Ovary (tissue), 3 donors: Measurements from ENCODE around the gene CABP2.
"Not testable (repeated sequence)": the region's sequence is repeated elsewhere in the genome, so short reads cannot be mapped to it uniquely, and the experiment has no call there.

Experiments used
- EP300 ChIP-seq: sonication (generic); formaldehyde crosslinking; IDR thresholded peaks from one replicate; pipeline ENCODE4 v1.6.1; 2017; ENCODE audit warnings: antibody characterized with exemption
- POLR2A ChIP-seq: fragments of 450-650 bp; IDR thresholded peaks from one replicate; pipeline ENCODE4 v1.6.1; 2017; ENCODE audit warnings: antibody characterized with exemption, mild to moderate bottlenecking, moderate library complexity
- TF ChIP-seq, protein P1 (sequence below), 3 donors: fragments of 450-650 bp in 2 of 3; fragments of 200-600 bp in 1 of 3; IDR thresholded peaks; one replicate each; pipeline versions ENCODE4 v1.5.1 to v1.8.0; 2016 to 2022; ENCODE audit warnings: antibody characterized with exemption in 3 of 3, mild to moderate bottlenecking in 1 of 3
- donor health status: DM: no; HTN: no; CAD: no.

DNA sequence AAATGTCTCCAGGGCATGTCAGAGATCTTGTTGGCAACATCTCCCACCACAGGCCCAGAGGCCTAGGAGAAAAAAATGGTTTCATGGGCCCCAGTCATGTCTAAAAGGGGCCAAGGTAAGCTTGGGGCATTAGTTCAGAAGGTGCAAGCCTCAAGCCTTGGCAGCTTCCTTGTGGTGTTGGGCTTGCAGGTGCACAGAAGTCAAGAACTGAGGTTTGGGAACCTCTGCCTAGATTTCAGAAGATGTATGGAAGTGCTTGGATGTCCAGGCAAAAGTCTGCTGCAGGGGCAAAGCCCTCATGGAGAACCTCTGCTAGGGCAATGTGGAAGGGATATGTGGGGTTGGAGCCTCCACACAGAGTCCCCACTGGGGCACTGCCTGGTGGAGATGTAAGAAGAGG is 28.5 kb upstream of the CABP2 start:
- TF ChIP-seq POLR2A, EP300: not testable (repeated sequence)
- TF ChIP-seq, protein P1, sequence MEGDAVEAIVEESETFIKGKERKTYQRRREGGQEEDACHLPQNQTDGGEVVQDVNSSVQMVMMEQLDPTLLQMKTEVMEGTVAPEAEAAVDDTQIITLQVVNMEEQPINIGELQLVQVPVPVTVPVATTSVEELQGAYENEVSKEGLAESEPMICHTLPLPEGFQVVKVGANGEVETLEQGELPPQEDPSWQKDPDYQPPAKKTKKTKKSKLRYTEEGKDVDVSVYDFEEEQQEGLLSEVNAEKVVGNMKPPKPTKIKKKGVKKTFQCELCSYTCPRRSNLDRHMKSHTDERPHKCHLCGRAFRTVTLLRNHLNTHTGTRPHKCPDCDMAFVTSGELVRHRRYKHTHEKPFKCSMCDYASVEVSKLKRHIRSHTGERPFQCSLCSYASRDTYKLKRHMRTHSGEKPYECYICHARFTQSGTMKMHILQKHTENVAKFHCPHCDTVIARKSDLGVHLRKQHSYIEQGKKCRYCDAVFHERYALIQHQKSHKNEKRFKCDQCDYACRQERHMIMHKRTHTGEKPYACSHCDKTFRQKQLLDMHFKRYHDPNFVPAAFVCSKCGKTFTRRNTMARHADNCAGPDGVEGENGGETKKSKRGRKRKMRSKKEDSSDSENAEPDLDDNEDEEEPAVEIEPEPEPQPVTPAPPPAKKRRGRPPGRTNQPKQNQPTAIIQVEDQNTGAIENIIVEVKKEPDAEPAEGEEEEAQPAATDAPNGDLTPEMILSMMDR (IDR thresholded peaks at IDR 0.05) = not testable (repeated sequence)
